ENCODE measurements around the gene DPP4. TPM values are rescaled to one million over a fixed set of nuclear protein-coding genes. Genes with fewer than 3 reads are reported as not detected.
A peak's percentile ranks its signal among the peaks of the same experiment; 100 is the strongest.

The DPP4 gene
- total and polyA plus RNA-seq, 2 of the 13 experiments (the other 11 are each of a cell fraction or from before 2014, with no cell fraction given) = 39.4 to 109 TPM

GRCh38 chr2:162074928-162075688 is 1.1 kb upstream of the DPP4 start (continued):
- no peak for TF ChIP-seq WIZ (CRISPR knock-in tag; IDR thresholded peaks at IDR 0.05)
- TF ChIP-seq ARID5B (CRISPR knock-in tag; IDR thresholded peaks at IDR 0.05) = 0 out of 2 replicates have a peak, but pooled peaks have one; percentile 34
- TF ChIP-seq CTCF (CRISPR knock-in tag; IDR thresholded peaks at IDR 0.05) = no peak
- peak; percentile 88 for TF ChIP-seq PAXIP1 (CRISPR knock-in tag; conservative IDR thresholded peaks at IDR 0.05)
- TF ChIP-seq ZBTB7B (CRISPR knock-in tag; IDR thresholded peaks at IDR 0.05) = 0 out of 2 replicates have a peak, but pooled peaks have one; percentile 77
- no peak for TF ChIP-seq ZBTB25 (CRISPR knock-in tag; IDR thresholded peaks at IDR 0.05)
- TF ChIP-seq NR0B2 (CRISPR knock-in tag; IDR thresholded peaks at IDR 0.05) = no peak
- no peak for TF ChIP-seq ZNF691 (CRISPR knock-in tag; IDR thresholded peaks at IDR 0.05; ENCODE audit: borderline replicate concordance, low read depth)
- TF ChIP-seq TARDBP (CRISPR knock-in tag; IDR thresholded peaks at IDR 0.05) = 0 out of 2 replicates have a peak, but pooled peaks have one; percentile 28
- no peak for TF ChIP-seq ZBTB43 (CRISPR knock-in tag; conservative IDR thresholded peaks at IDR 0.05)
- TF ChIP-seq MYPOP (CRISPR knock-in tag; IDR thresholded peaks at IDR 0.05) = no peak
- TF ChIP-seq ZNF432 (CRISPR knock-in tag; IDR thresholded peaks at IDR 0.05; ENCODE audit: borderline replicate concordance) = no peak
